Fibroblast of lung (primary cell): ENCODE data around the gene LY9. TPM values are rescaled to one million over a fixed set of nuclear protein-coding genes. Genes with fewer than 3 reads are reported as not detected.
"Not testable (repeated sequence)": the region's sequence is repeated elsewhere in the genome, so short reads cannot be mapped to it uniquely, and the experiment has no call there.

Experiments used
- DNase-seq, 2 donors: peaks; one replicate each; pipeline versions ENCODE4 v3.0.0 to v3.0.0-alpha.2; 2010; ENCODE audit warnings: low read depth in 2 of 2
- H2AFZ ChIP-seq: 2 replicates; pipeline ENCODE4 v1.5.1; 2012; ENCODE audit warnings: low read length, control low read depth, inconsistent platforms
- H3K27ac ChIP-seq: 2 replicates; pipeline ENCODE4 v1.5.1; 2011; ENCODE audit warnings: low read length, control low read depth; ENCODE audit not compliant: insufficient read depth
- H3K27me3 ChIP-seq: 2 replicates; pipeline ENCODE4 v1.5.1; 2011; ENCODE audit warnings: mild to moderate bottlenecking, low read length; ENCODE audit not compliant: control insufficient read depth, insufficient read depth
- H3K36me3 ChIP-seq: 2 replicates; pipeline ENCODE4 v1.5.1; 2011; ENCODE audit warnings: low read length; ENCODE audit not compliant: control insufficient read depth, insufficient read depth
- H3K4me1 ChIP-seq: 2 replicates; pipeline ENCODE4 v1.5.1; 2011; ENCODE audit warnings: low read length; ENCODE audit not compliant: control insufficient read depth, insufficient read depth; ENCODE audit errors: extremely low read depth
- H3K4me2 ChIP-seq: 2 replicates; pipeline ENCODE4 v1.5.1; 2011; ENCODE audit warnings: low read length, control low read depth; ENCODE audit not compliant: insufficient read depth; ENCODE audit errors: extremely low read depth
- H3K4me3 ChIP-seq, 4 experiments: fragments of 200-600 bp in 1 of 4; sonication (generic) in 1 of 4; replicated peaks in 1 of 4; 2 replicates each; pipeline ENCODE4 v1.5.1; 2011 to 2016; ENCODE audit warnings: low read length in 4 of 4, low read depth in 3 of 4, mild to moderate bottlenecking in 3 of 4, control low read depth in 2 of 4, inconsistent platforms in 1 of 4, mixed read lengths in 1 of 4; ENCODE audit not compliant: insufficient read depth in 1 of 4; ENCODE audit errors: control extremely low read depth in 1 of 4
- H3K79me2 ChIP-seq: 2 replicates; pipeline ENCODE4 v1.5.1; 2012; ENCODE audit warnings: mild to moderate bottlenecking, low read length, inconsistent platforms; ENCODE audit not compliant: control insufficient read depth, insufficient read depth
- H3K9ac ChIP-seq: 2 replicates; pipeline ENCODE4 v1.5.1; 2011; ENCODE audit warnings: mild to moderate bottlenecking, low read length, control low read depth; ENCODE audit not compliant: insufficient read depth
- H3K9me3 ChIP-seq: 2 replicates; pipeline ENCODE4 v1.5.1; 2012; ENCODE audit warnings: low read depth, low read length; ENCODE audit not compliant: control insufficient read depth, insufficient read depth
- H4K20me1 ChIP-seq: 2 replicates; pipeline ENCODE4 v1.5.1; 2011; ENCODE audit warnings: low read length; ENCODE audit not compliant: control insufficient read depth, insufficient read depth; ENCODE audit errors: extremely low read depth
- EZH2 ChIP-seq: IDR thresholded peaks from 2 replicates; pipeline ENCODE4 v1.5.1; 2012; ENCODE audit warnings: low read length, control low read depth, mild to moderate bottlenecking; ENCODE audit errors: missing control alignments
- polyA plus RNA-seq, 2 donors: library from polyadenylated mRNA; depleted of rRNA in 1 of 2; stranded (reverse) in 1 of 2; unstranded in 1 of 2; fragments of >200 nt; gene quantifications; 2 replicates each; pipeline ENCODE4 v1.2.1, GENCODE V29; 2011 to 2012; ENCODE audit warnings: missing spikeins in 1 of 2
- total RNA-seq: library from RNA; depleted of rRNA; stranded (reverse); fragments of >200 nt; gene quantifications from 2 replicates; pipeline ENCODE4 v1.2.1, GENCODE V29; 2014
- TF ChIP-seq, protein P1 (sequence below), 2 donors: IDR thresholded peaks in 1 of 2; conservative IDR thresholded peaks in 1 of 2; 1 replicate in 1 of 2; 2 replicates in 1 of 2; pipeline ENCODE4 v1.5.1; 2011 to 2012; ENCODE audit warnings: low read length in 2 of 2, control low read depth in 1 of 2, inconsistent platforms in 1 of 2, low read depth in 1 of 2, mild to moderate bottlenecking in 1 of 2

Gene LY9
- total and polyA plus RNA-seq, 2 donors (not counting 1 experiment from before 2014, with no cell fraction given): not detected

DNA sequence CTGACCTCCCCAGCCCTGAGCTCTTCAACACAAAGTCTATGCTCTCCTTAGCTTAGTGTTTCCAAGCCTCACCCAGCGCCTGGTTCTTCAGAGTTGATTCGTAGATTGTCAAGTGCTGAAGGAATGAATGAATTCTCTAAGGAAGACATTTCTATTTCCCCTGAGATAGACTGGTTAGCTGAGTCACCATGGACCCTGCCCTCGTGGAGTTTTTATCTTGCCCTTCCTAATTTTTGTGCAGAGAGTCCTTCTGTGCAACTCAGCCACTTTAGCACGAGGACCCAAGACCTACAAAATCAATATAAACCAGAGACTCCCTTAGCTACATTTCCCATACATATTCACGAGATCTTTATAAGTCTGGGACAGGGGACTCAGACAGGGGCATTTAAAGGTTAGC lies 69.4 kb downstream of the LY9 start:
- no peaks in the 10 kb centered on the region for H3K27me3 ChIP-seq
- H3K9ac ChIP-seq: no peak overlapping the region
- DNase-seq: no peak
- TF ChIP-seq EZH2: no peak
- TF ChIP-seq, protein P1, sequence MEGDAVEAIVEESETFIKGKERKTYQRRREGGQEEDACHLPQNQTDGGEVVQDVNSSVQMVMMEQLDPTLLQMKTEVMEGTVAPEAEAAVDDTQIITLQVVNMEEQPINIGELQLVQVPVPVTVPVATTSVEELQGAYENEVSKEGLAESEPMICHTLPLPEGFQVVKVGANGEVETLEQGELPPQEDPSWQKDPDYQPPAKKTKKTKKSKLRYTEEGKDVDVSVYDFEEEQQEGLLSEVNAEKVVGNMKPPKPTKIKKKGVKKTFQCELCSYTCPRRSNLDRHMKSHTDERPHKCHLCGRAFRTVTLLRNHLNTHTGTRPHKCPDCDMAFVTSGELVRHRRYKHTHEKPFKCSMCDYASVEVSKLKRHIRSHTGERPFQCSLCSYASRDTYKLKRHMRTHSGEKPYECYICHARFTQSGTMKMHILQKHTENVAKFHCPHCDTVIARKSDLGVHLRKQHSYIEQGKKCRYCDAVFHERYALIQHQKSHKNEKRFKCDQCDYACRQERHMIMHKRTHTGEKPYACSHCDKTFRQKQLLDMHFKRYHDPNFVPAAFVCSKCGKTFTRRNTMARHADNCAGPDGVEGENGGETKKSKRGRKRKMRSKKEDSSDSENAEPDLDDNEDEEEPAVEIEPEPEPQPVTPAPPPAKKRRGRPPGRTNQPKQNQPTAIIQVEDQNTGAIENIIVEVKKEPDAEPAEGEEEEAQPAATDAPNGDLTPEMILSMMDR (conservative IDR thresholded peaks at IDR 0.05 in 1 of 2, IDR thresholded peaks at IDR 0.05 in 1 of 2; ENCODE audit: low read depth in 1 of 2, low read length in 2 of 2): no peak
- H4K20me1 ChIP-seq: no peaks in the 10 kb centered on the region
- no peak overlapping the region for H2AFZ ChIP-seq
- H3K36me3 ChIP-seq: no peaks in the 10 kb centered on the region
- H3K27ac ChIP-seq: no peak overlapping the region
- no peaks in the 10 kb centered on the region for H3K79me2 ChIP-seq
- H3K4me3 ChIP-seq: no peak overlapping the region
- H3K9me3 ChIP-seq: no peaks in the 10 kb centered on the region
- H3K4me2 ChIP-seq: no peak overlapping the region
- no peaks in the 10 kb centered on the region for H3K4me1 ChIP-seq

DNA sequence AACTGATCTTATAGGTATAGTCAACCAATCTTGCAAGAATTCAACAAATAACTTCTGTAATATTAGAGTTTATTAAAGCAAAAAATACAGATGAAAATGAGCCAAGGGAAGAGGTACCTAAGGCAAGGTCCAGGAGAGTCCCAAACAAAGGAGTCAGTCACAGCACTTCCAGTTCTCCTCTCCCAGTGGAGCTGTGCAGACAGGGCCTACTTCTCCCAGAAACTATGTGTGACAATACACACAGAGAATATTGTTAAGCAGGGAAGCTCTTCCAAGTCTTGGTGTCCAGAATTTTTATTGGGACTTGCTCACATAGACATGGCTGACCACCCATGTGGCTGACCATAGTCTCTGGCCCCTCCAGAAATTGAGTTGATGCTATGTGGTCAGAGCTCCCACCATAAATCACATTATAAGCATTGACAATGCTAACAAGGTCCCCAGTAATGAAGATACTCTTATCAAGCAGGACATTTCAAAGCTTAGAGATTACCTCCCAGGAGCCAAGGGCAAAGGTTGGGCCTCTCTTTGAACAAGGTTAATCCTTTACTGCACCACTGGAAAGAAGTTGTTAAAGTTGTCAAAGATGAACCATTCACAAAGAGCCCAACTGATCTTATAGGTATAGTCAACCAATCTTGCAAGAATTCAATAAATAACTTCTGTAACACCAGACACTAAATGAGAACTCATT lies 70.2 kb downstream of the LY9 start:
- no peak overlapping the region for H2AFZ ChIP-seq
- H3K27ac ChIP-seq: no peak overlapping the region
- H3K9ac ChIP-seq: no peak overlapping the region
- DNase-seq: no peak
- H3K36me3 ChIP-seq: no peaks in the 10 kb centered on the region
- H3K4me3 ChIP-seq: no peak overlapping the region
- no peaks in the 10 kb centered on the region for H3K27me3 ChIP-seq
- no peaks in the 10 kb centered on the region for H3K9me3 ChIP-seq
- H3K79me2 ChIP-seq: no peaks in the 10 kb centered on the region
- H3K4me2 ChIP-seq: no peak overlapping the region
- no peaks in the 10 kb centered on the region for H4K20me1 ChIP-seq
- H3K4me1 ChIP-seq: no peaks in the 10 kb centered on the region
- TF ChIP-seq, protein P1 (conservative IDR thresholded peaks at IDR 0.05 in 1 of 2, IDR thresholded peaks at IDR 0.05 in 1 of 2; ENCODE audit: low read depth in 1 of 2, low read length in 2 of 2): no peak
- TF ChIP-seq EZH2: no peak

- H3K9ac ChIP-seq: no peak overlapping the region
- H3K36me3 ChIP-seq: no peaks in the 10 kb centered on the region
- no peak for DNase-seq
- H3K4me1 ChIP-seq: no peaks in the 10 kb centered on the region
- no peaks in the 10 kb centered on the region for H4K20me1 ChIP-seq
- no peak overlapping the region for H2AFZ ChIP-seq
- H3K4me3 ChIP-seq: no peak overlapping the region
- H3K9me3 ChIP-seq: no peaks in the 10 kb centered on the region
- TF ChIP-seq EZH2: no peak
- TF ChIP-seq, protein P1 (conservative IDR thresholded peaks at IDR 0.05 in 1 of 2, IDR thresholded peaks at IDR 0.05 in 1 of 2; ENCODE audit: low read depth in 1 of 2, low read length in 2 of 2): no peak
- no peaks in the 10 kb centered on the region for H3K79me2 ChIP-seq
- H3K4me2 ChIP-seq: no peak overlapping the region
- no peak overlapping the region for H3K27ac ChIP-seq
- no peaks in the 10 kb centered on the region for H3K27me3 ChIP-seq
These were observed 70.8 kb downstream of the LY9 start for GRCh38 chr1:160866695-160867260.

DNA sequence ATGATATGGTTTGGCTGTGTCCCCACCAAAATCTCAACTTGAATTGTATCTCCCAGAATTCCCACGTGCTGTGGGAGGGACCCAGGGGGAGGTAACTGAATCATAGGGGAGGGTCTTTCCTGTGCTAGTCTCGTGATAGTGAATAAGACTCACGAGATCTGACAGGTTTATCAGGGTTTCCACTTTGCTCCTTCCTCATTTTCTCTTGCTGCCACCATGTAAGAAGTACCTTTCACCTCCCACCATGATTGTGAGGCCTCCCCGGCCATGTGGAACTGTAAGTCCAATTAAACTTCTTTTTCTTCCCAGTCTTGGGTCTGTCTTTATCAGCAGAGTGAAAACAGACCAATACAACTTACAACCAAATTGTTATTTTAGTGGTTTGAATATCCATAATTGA lies 71.7 kb downstream of the LY9 start:
- not testable (repeated sequence) for H3K27ac ChIP-seq, H3K9ac ChIP-seq, H2AFZ ChIP-seq, DNase-seq, H3K4me3 ChIP-seq, H3K27me3 ChIP-seq, H4K20me1 ChIP-seq, H3K4me1 ChIP-seq, H3K9me3 ChIP-seq, H3K79me2 ChIP-seq, H3K4me2 ChIP-seq, H3K36me3 ChIP-seq
